Stomach (tissue), 4 donors: ENCODE measurements around the gene OR9A2.

Experiments
- POLR2A ChIP-seq, 4 donors: fragments of 450-650 bp; IDR thresholded peaks; one replicate each; pipeline ENCODE4 v1.6.1; 2016; ENCODE audit warnings: antibody characterized with exemption in 4 of 4, control low read depth in 2 of 4, mild to moderate bottlenecking in 1 of 4, moderate library complexity in 1 of 4
- POLR2AphosphoS5 ChIP-seq, 3 donors: sonication (generic); formaldehyde crosslinking; IDR thresholded peaks; one replicate each; pipeline ENCODE4 v1.6.1; 2016; ENCODE audit warnings: antibody characterized with exemption in 3 of 3
- TF ChIP-seq, protein P1 (sequence below), 7 experiments: fragments of 450-650 bp in 4 of 7; fragments of 200-600 bp in 3 of 7; sonication (generic) in 3 of 7; IDR thresholded peaks; one replicate each; pipeline ENCODE4 v1.5.1; 2016 to 2019; ENCODE audit warnings: antibody characterized with exemption in 7 of 7, control low read depth in 2 of 7, mild to moderate bottlenecking in 1 of 7

DNA sequence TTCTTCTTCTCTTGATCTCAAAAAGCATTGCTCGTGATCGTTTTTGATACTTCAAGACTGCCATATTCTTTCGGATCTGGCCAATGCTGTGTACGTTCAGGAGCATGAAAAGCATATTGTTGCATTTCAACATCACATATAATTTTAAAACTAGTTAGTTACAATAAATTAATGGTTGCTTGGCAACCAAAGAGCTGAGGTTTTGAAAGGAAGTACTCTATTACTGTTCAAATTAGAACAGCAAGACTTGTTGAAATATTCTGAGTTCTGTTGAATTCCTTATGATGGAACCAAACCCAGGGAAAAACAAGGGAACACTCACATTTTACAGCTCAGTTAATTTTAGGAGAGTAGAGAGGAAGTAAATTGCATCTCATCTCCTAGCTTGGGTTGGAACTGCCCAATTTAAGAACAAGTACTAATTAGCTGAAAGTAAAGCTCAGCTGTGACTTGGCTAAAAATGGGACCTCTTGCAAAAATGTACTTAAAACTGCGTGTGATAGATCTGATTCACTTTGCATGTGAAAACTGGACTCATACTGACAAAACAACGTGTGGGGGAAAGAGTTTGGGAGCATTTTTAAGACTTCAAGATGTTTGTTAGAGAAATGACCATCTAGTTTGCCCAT, 21.2 kb downstream of the OR9A2 start:
- TF ChIP-seq, protein P1, sequence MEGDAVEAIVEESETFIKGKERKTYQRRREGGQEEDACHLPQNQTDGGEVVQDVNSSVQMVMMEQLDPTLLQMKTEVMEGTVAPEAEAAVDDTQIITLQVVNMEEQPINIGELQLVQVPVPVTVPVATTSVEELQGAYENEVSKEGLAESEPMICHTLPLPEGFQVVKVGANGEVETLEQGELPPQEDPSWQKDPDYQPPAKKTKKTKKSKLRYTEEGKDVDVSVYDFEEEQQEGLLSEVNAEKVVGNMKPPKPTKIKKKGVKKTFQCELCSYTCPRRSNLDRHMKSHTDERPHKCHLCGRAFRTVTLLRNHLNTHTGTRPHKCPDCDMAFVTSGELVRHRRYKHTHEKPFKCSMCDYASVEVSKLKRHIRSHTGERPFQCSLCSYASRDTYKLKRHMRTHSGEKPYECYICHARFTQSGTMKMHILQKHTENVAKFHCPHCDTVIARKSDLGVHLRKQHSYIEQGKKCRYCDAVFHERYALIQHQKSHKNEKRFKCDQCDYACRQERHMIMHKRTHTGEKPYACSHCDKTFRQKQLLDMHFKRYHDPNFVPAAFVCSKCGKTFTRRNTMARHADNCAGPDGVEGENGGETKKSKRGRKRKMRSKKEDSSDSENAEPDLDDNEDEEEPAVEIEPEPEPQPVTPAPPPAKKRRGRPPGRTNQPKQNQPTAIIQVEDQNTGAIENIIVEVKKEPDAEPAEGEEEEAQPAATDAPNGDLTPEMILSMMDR (IDR thresholded peaks at IDR 0.05): no peak
- TF ChIP-seq POLR2A (IDR thresholded peaks at IDR 0.05) (no peak), POLR2AphosphoS5 (IDR thresholded peaks at IDR 0.05) (no peak)
